A673 (cell line): Measurements from ENCODE around the gene ADGRG3. TPM values are rescaled to one million over a fixed set of nuclear protein-coding genes. Genes with fewer than 3 reads are reported as not detected.

Source experiments
- BruUV-seq: library from RNA; stranded (reverse); fragments of 400-500 nt; replicated peaks from 2 replicates; lab custom pipeline; 2021; lab: Mats Ljungman, UMichigan
- CTCF ChIA-PET: fragments of 300-600 bp; sonication (Branson Sonifier 250); formaldehyde crosslinking; loops from one replicate; lab custom pipeline; 2022; ENCODE audit warnings: antibody characterized with exemption; lab: Charles Lee
- POLR2A ChIA-PET: fragments of 300-600 bp; sonication (Branson Sonifier 250); formaldehyde crosslinking; loops from one replicate; lab custom pipeline; 2022; ENCODE audit warnings: antibody characterized with exemption; ENCODE audit not compliant: low non-redundant PET; lab: Charles Lee
- DNase-seq: peaks from one replicate; pipeline ENCODE4 v3.0.0-alpha.2; 2015; ENCODE audit warnings: low spot score
- H3K27ac ChIP-seq: fragments of 200-600 bp; sonication (generic); 2 replicates; pipeline ENCODE4 v1.5.1; 2016; ENCODE audit warnings: mixed run types, low read depth, mild to moderate bottlenecking, mixed read lengths, antibody characterized with exemption, low read length; ENCODE audit not compliant: poor library complexity, severe bottlenecking
- H3K27me3 ChIP-seq: fragments of 200-600 bp; sonication (generic); replicated peaks from 2 replicates; pipeline ENCODE4 v1.6.1; 2017; ENCODE audit warnings: mixed run types, low read depth, mild to moderate bottlenecking, mixed read lengths, antibody characterized with exemption, low read length; ENCODE audit not compliant: insufficient read depth, poor library complexity
- H3K36me3 ChIP-seq: fragments of 200-600 bp; sonication (generic); 2 replicates; pipeline ENCODE4 v1.6.1; 2016; ENCODE audit warnings: mixed run types, mild to moderate bottlenecking, mixed read lengths, antibody characterized with exemption, low read length; ENCODE audit not compliant: insufficient read depth, poor library complexity, severe bottlenecking
- H3K4me1 ChIP-seq: fragments of 200-600 bp; sonication (generic); 2 replicates; pipeline ENCODE4 v1.6.1; 2017; ENCODE audit warnings: mixed run types, mild to moderate bottlenecking, mixed read lengths, antibody characterized with exemption, low read length; ENCODE audit not compliant: insufficient read depth, poor library complexity, severe bottlenecking
- H3K4me3 ChIP-seq: fragments of 200-600 bp; sonication (generic); 2 replicates; pipeline ENCODE4 v1.5.1; 2016; ENCODE audit warnings: low read depth, mixed run types, mild to moderate bottlenecking, mixed read lengths, low read length; ENCODE audit not compliant: poor library complexity, severe bottlenecking
- H3K9me3 ChIP-seq: fragments of 200-600 bp; sonication (generic); 2 replicates; pipeline ENCODE4 v1.6.1; 2016; ENCODE audit warnings: mixed run types, low read depth, mild to moderate bottlenecking, mixed read lengths, antibody characterized with exemption, low read length; ENCODE audit not compliant: poor library complexity, severe bottlenecking
- EZH2 ChIP-seq: fragments of 200-600 bp; sonication (generic); IDR thresholded peaks from 2 replicates; pipeline ENCODE4 v1.6.1; 2017; ENCODE audit warnings: borderline replicate concordance, low read depth, mild to moderate bottlenecking, mixed read lengths, antibody characterized with exemption, low read length; ENCODE audit not compliant: poor library complexity, severe bottlenecking
- intact Hi-C: fragments of 100-400 bp; cut with micrococcal nuclease; formaldehyde crosslinking; loops from one replicate; pipeline ENCODE4 v1.10.0; 2022; ENCODE audit not compliant: unreplicated experiment
- total RNA-seq: library from RNA; stranded (reverse); gene quantifications from 2 replicates; pipeline ENCODE4 v1.2.3, GENCODE V29; 2021
- TF ChIP-seq, protein P1 (sequence below): fragments of 300-800, 200-600 bp; sonication (generic); conservative IDR thresholded peaks from 2 replicates; pipeline ENCODE4 v1.5.1; 2017; ENCODE audit warnings: low read depth, mild to moderate bottlenecking, antibody characterized with exemption, low read length, moderate library complexity, mixed read lengths

Gene ADGRG3
- total RNA-seq, 1 experiment from 2014 or later: not detected

GRCh38 chr16:57704011-57704904 is 36.2 kb downstream of the ADGRG3 start:
- CTCF ChIA-PET: interaction anchor here (0.6 kb wide), 1 partner anchor 783 kb away, joined by 4 read pairs; no protein-coding TSS in a partner anchor
- Histone ChIP-seq H3K27me3 (no peaks in the 10 kb centered on the region), H3K9me3 (no peaks in the 10 kb centered on the region), H3K27ac (no peak overlapping the region), H3K36me3 (no peaks in the 10 kb centered on the region), H3K4me3 (no peak overlapping the region), H3K4me1 (no peaks in the 10 kb centered on the region)
- BruUV-seq: no TSS peak
- intact Hi-C loops: no loop called here
- POLR2A ChIA-PET: no interaction called here
- DNase-seq: no peak
- TF ChIP-seq, protein P1, sequence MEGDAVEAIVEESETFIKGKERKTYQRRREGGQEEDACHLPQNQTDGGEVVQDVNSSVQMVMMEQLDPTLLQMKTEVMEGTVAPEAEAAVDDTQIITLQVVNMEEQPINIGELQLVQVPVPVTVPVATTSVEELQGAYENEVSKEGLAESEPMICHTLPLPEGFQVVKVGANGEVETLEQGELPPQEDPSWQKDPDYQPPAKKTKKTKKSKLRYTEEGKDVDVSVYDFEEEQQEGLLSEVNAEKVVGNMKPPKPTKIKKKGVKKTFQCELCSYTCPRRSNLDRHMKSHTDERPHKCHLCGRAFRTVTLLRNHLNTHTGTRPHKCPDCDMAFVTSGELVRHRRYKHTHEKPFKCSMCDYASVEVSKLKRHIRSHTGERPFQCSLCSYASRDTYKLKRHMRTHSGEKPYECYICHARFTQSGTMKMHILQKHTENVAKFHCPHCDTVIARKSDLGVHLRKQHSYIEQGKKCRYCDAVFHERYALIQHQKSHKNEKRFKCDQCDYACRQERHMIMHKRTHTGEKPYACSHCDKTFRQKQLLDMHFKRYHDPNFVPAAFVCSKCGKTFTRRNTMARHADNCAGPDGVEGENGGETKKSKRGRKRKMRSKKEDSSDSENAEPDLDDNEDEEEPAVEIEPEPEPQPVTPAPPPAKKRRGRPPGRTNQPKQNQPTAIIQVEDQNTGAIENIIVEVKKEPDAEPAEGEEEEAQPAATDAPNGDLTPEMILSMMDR: no peak
- no peak for TF ChIP-seq EZH2

GRCh38 chr16:57704905-57705852 is 37.1 kb downstream of the ADGRG3 start:
- ChIA-PET CTCF (interaction anchor here (0.6 kb wide), 1 partner anchor 782 kb away, joined by 4 read pairs; no protein-coding TSS in a partner anchor), POLR2A (no interaction called here)
- Histone ChIP-seq H3K36me3 (no peaks in the 10 kb centered on the region), H3K4me3 (no peak overlapping the region), H3K9me3 (no peaks in the 10 kb centered on the region), H3K27me3 (no peaks in the 10 kb centered on the region), H3K4me1 (no peaks in the 10 kb centered on the region), H3K27ac (no peak overlapping the region)
- BruUV-seq: no TSS peak
- intact Hi-C loops: no loop called here
- no peak for TF ChIP-seq EZH2
- TF ChIP-seq, protein P1: no peak
- DNase-seq: no peak

GRCh38 chr16:57706717-57707116 is 38.6 kb downstream of the ADGRG3 start:
- no peak overlapping the region for H3K27ac ChIP-seq
- TF ChIP-seq, protein P1: no peak
- no peak for TF ChIP-seq EZH2
- H3K4me3 ChIP-seq: no peak overlapping the region
- no TSS peak for BruUV-seq
- intact Hi-C loops: no loop called here
- no peaks in the 10 kb centered on the region for H3K27me3 ChIP-seq
- no peaks in the 10 kb centered on the region for H3K9me3 ChIP-seq
- no peaks in the 10 kb centered on the region for H3K4me1 ChIP-seq
- no peaks in the 10 kb centered on the region for H3K36me3 ChIP-seq
- CTCF ChIA-PET: no interaction called here
- DNase-seq: no peak
- POLR2A ChIA-PET: no interaction called here
